Measurements from ENCODE around the gene MAGI2. TPM values are rescaled to one million over a fixed set of nuclear protein-coding genes. Genes with fewer than 3 reads are reported as not detected.
"Not testable (repeated sequence)": the region's sequence is repeated elsewhere in the genome, so short reads cannot be mapped to it uniquely, and the experiment has no call there.

MAGI2 gene
- total RNA-seq, 2 donors from 2014 or later = 3.9 to 10.5 TPM

DNA sequence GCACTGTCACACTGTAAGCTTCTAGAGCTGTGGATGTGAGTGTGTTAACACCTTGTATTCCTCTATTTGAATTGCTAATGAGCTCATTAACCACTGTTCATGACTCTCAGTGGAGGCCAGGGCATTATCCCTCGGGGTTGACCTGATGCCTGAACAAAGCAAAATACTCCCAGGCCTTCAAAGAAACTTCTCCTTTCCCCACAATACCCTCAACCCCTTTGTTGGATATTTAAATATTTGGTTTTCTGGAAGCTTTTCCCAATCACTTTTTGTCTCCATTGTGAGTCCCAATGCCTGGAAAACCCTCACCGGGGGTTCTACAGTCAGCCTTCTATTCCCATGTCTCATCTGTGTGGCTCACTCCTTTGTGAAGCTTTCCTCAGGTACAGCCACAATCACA lies 874.8 kb downstream of the MAGI2 start:
- H3K27me3 ChIP-seq = no peaks in the 10 kb centered on the region
- no peaks in the 10 kb centered on the region for H3K4me1 ChIP-seq
- H3K27ac ChIP-seq = no peak overlapping the region
- no peaks in the 10 kb centered on the region for H3K9me3 ChIP-seq
- no peak for DNase-seq
- TF ChIP-seq, protein P1, sequence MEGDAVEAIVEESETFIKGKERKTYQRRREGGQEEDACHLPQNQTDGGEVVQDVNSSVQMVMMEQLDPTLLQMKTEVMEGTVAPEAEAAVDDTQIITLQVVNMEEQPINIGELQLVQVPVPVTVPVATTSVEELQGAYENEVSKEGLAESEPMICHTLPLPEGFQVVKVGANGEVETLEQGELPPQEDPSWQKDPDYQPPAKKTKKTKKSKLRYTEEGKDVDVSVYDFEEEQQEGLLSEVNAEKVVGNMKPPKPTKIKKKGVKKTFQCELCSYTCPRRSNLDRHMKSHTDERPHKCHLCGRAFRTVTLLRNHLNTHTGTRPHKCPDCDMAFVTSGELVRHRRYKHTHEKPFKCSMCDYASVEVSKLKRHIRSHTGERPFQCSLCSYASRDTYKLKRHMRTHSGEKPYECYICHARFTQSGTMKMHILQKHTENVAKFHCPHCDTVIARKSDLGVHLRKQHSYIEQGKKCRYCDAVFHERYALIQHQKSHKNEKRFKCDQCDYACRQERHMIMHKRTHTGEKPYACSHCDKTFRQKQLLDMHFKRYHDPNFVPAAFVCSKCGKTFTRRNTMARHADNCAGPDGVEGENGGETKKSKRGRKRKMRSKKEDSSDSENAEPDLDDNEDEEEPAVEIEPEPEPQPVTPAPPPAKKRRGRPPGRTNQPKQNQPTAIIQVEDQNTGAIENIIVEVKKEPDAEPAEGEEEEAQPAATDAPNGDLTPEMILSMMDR (IDR thresholded peaks at IDR 0.05) = no peak
- no peak for TF ChIP-seq POLR2A (IDR thresholded peaks at IDR 0.05)
- intact Hi-C loops (cut with DNase I) = no loop called here
- no peak for ATAC-seq
- 55 to 57% methylated on average over 2 of the region's 2 CpGs for WGBS, 2 donors
- H3K36me3 ChIP-seq (replicated peaks in 1 of 2; ENCODE audit: insufficient read depth in 1 of 2, low read depth in 2 of 2) = no peaks in the 10 kb centered on the region
- no peak overlapping the region for H3K4me3 ChIP-seq

DNA sequence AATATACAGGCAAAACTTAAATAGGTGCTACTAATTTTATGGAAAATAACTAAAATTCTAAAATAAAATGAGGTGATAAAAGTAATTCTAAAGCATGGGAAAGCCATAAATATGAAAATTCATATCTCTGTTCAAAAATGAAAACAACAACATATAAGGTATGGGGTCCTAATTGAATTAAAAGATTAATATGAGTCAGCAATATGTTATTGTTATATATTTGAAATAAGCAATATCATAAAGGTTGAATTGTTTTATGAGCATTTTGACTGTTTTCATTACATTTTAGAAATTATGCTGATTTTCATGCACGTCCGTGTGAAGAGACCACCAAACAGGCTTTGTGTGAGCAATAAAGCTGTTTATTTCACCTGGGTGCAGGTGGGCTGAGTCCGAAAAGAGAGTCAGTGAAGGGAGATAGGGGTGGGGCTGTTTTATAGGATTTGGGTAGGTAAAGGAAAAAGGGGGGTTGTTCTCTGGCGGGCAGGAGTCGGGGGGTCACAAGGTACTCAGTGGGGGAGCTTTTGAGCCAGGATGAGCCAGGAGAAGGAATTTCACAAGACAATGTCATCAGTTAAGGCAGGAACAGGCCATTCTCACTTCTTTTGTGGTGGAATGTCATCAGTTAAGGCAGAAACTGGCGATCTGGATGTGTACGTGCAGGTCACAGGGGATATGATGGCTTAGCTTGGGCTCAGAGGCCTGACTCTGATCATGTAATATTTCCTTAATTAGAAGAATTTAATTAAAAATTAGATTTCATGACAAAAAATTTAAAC lies 876.1 kb downstream of the MAGI2 start:
- H3K4me1 ChIP-seq; H3K36me3 ChIP-seq (replicated peaks in 1 of 2; ENCODE audit: insufficient read depth in 1 of 2, low read depth in 2 of 2); H3K4me3 ChIP-seq; intact Hi-C loops (cut with DNase I); H3K9me3 ChIP-seq; H3K27ac ChIP-seq; ATAC-seq; H3K27me3 ChIP-seq; DNase-seq: not testable (repeated sequence)
- 84% methylated on average over 7 of the region's 7 CpGs for WGBS, 2 donors

DNA sequence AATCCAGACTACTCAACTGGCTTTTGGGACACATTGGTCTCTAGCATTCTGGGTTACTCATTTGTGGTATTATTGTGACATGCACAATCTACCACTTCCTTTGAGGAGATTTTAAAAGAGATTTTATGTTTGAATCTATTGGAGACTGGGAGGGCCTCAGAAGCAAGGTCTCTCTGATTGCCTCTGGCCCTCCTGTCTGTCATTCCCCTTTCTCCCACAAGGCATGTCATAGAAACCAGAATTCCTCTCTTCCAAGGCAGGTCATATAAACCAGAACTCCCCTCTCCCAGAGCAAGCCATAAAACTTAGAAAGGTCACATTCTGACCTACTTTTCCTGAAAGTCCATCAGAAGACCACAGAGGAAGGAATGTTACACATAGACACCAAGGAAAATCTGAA lies 877.2 kb downstream of the MAGI2 start:
- no peaks in the 10 kb centered on the region for H3K9me3 ChIP-seq
- intact Hi-C loops (cut with DNase I) = no loop called here

DNA sequence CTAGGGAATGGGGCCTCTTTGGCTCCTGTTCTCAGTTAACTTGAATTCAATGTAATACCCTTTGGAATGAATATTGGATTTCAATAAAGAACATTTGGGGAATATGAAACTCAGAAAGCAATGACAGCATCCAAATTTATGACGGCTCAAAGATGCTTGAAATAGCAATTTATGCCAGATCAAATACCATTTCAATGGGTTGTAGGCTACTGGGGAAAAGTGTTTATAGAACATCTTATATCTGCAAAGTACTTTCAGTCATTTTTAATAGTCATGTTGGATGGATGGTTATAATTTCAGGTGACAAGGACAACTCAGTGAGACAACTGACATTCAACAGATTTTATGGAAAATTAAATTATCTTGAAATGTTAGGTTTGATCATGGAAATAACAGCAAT lies 882.2 kb downstream of the MAGI2 start:
- Histone ChIP-seq H3K36me3 (replicated peaks in 1 of 2; ENCODE audit: insufficient read depth in 1 of 2, low read depth in 2 of 2) (no peaks in the 10 kb centered on the region), H3K4me1 (no peaks in the 10 kb centered on the region), H3K9me3 (no peaks in the 10 kb centered on the region), H3K27ac (no peak overlapping the region), H3K4me3 (no peak overlapping the region), H3K27me3 (no peaks in the 10 kb centered on the region)
- TF ChIP-seq, protein P1 (IDR thresholded peaks at IDR 0.05) = no peak
- TF ChIP-seq POLR2A (IDR thresholded peaks at IDR 0.05) = no peak
- 43 to 84% methylated on average over 1 of the region's 1 CpG for WGBS, 2 donors
- DNase-seq (no peak), ATAC-seq (no peak)
- intact Hi-C loops (cut with DNase I) = no loop called here

More for the DNA sequence above, 877.2 kb downstream of the MAGI2 start:
- TF ChIP-seq, protein P1 (IDR thresholded peaks at IDR 0.05) = no peak
- TF ChIP-seq POLR2A (IDR thresholded peaks at IDR 0.05) = no peak
- DNase-seq = no peak
- no peak overlapping the region for H3K4me3 ChIP-seq
- H3K36me3 ChIP-seq (replicated peaks in 1 of 2; ENCODE audit: insufficient read depth in 1 of 2, low read depth in 2 of 2) = no peaks in the 10 kb centered on the region
- H3K27ac ChIP-seq = no peak overlapping the region
- no peak for ATAC-seq
- no peaks in the 10 kb centered on the region for H3K4me1 ChIP-seq
- H3K27me3 ChIP-seq = no peaks in the 10 kb centered on the region

DNA sequence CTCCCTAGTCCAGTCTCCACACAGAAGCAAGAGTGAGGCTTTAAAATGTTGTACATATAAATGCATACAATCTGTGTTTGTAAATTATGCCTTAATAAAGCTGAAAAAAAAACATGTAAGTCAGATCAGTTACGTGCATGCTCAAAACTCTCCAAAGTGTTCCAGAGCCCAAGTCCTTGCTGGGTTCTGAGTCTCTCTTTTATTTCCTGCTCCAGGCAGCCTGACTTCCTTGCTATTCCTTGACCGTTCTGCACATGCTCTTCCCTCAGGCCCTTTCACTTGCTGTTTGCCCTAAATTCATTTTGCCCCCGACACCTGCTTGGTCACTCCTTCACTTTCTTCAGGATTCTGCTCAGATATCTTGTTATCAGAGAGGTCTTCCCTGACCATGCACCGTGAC lies 884.8 kb downstream of the MAGI2 start:
- DNase-seq (no peak), ATAC-seq (no peak)
- Histone ChIP-seq H3K27me3 (no peaks in the 10 kb centered on the region), H3K9me3 (no peaks in the 10 kb centered on the region), H3K4me3 (no peak overlapping the region), H3K27ac (no peak overlapping the region), H3K36me3 (replicated peaks in 1 of 2; ENCODE audit: insufficient read depth in 1 of 2, low read depth in 2 of 2) (no peaks in the 10 kb centered on the region), H3K4me1 (no peaks in the 10 kb centered on the region)
- WGBS, 2 donors = 89 to 92% methylated on average over 4 of the region's 4 CpGs
- TF ChIP-seq, protein P1 (IDR thresholded peaks at IDR 0.05) = no peak
- no peak for TF ChIP-seq POLR2A (IDR thresholded peaks at IDR 0.05)
- intact Hi-C loops (cut with DNase I) = no loop called here

Measured in body of pancreas (tissue), 4 donors.